HK-2 (cell line): ENCODE results near the gene HSPG2.
"Not testable (repeated sequence)": the region's sequence is repeated elsewhere in the genome, so short reads cannot be mapped to it uniquely, and the experiment has no call there.

ENCODE experiments used
- DNase-seq: peaks from one replicate; pipeline ENCODE4 v3.0.0-alpha.2; 2018; ENCODE audit not compliant: unreplicated experiment

The HSPG2 gene

GRCh38 chr1:21937034-21937371 is at the start of gene HSPG2:
Gene HSPG2 (minus strand): TSS chr1:21937310. CDS start chr1:21937217, 93 bp downstream.
- DNase-seq, result no peak

- DNase-seq, result not testable (repeated sequence)
Measured at GRCh38 chr1:21986386-21986785, 49.3 kb upstream of the HSPG2 start.

GRCh38 chr1:21985893-21986292 is 48.8 kb upstream of the HSPG2 start:
- DNase-seq, result not testable (repeated sequence)

- not testable (repeated sequence) for DNase-seq
Measured at GRCh38 chr1:21983539-21983938, 46.4 kb upstream of the HSPG2 start.

GRCh38 chr1:21982122-21982521 is 45.0 kb upstream of the HSPG2 start:
- not testable (repeated sequence) for DNase-seq

GRCh38 chr1:21981253-21981652 is 44.1 kb upstream of the HSPG2 start:
- DNase-seq, result not testable (repeated sequence)

GRCh38 chr1:21980515-21981220 is 43.6 kb upstream of the HSPG2 start:
- not testable (repeated sequence) for DNase-seq

- not testable (repeated sequence) for DNase-seq
Measured at GRCh38 chr1:21978209-21978608, 41.1 kb upstream of the HSPG2 start.

GRCh38 chr1:21976703-21977239 is 39.7 kb upstream of the HSPG2 start, which contains the start of gene CELA3B:
Gene CELA3B (plus strand): TSS chr1:21977022. CDS start chr1:21977040, 18 bp downstream.
- DNase-seq, result not testable (repeated sequence)

GRCh38 chr1:21975296-21975695 is 38.2 kb upstream of the HSPG2 start:
- not testable (repeated sequence) for DNase-seq

- DNase-seq, result not testable (repeated sequence)
Measured at GRCh38 chr1:21974699-21975098, 37.6 kb upstream of the HSPG2 start.

GRCh38 chr1:21973948-21974347 is 36.8 kb upstream of the HSPG2 start:
- DNase-seq, result not testable (repeated sequence)

GRCh38 chr1:21972973-21973441 is 35.9 kb upstream of the HSPG2 start:
- not testable (repeated sequence) for DNase-seq

- not testable (repeated sequence) for DNase-seq
Measured at GRCh38 chr1:21970523-21970922, 33.4 kb upstream of the HSPG2 start.

- not testable (repeated sequence) for DNase-seq
Measured at GRCh38 chr1:21969066-21969465, 32.0 kb upstream of the HSPG2 start.

- DNase-seq, result not testable (repeated sequence)
Measured at GRCh38 chr1:21967216-21967615, 30.1 kb upstream of the HSPG2 start.

- DNase-seq, result no peak
Measured at GRCh38 chr1:21966247-21967000, 29.3 kb upstream of the HSPG2 start.

GRCh38 chr1:21963477-21964217 is 26.5 kb upstream of the HSPG2 start:
- DNase-seq, result peak; percentile 89

GRCh38 chr1:21961799-21962198 is 24.7 kb upstream of the HSPG2 start:
- no peak for DNase-seq

GRCh38 chr1:21961337-21961736 is 24.2 kb upstream of the HSPG2 start:
- no peak for DNase-seq

GRCh38 chr1:21956720-21957552 is 19.8 kb upstream of the HSPG2 start:
- peak; percentile 86 for DNase-seq
